Thymus (tissue), 11 donors: ENCODE measurements around the gene HDAC4. TPM values are rescaled to one million over a fixed set of nuclear protein-coding genes. Genes with fewer than 3 reads are reported as not detected.

Source experiments
- DNase-seq, 9 donors: peaks; one replicate each; pipeline ENCODE4 v3.0.0-alpha.2; 2013; ENCODE audit warnings: low spot score in 9 of 9, low read depth in 6 of 9, missing footprints in 1 of 9
- H3K27ac ChIP-seq, 2 donors: one replicate each; pipeline ENCODE4 v1.5.1; 2013; ENCODE audit warnings: control low read depth in 1 of 2, low read depth in 1 of 2, low read length in 1 of 2, mild to moderate bottlenecking in 1 of 2, moderate library complexity in 1 of 2
- H3K27me3 ChIP-seq, 2 donors: one replicate each; pipeline ENCODE4 v1.5.1; 2013; ENCODE audit warnings: low read length in 1 of 2; ENCODE audit not compliant: control insufficient read depth in 2 of 2, insufficient read depth in 1 of 2
- H3K36me3 ChIP-seq, 2 donors: one replicate each; pipeline ENCODE4 v1.5.1; 2013; ENCODE audit warnings: low read length in 1 of 2, mild to moderate bottlenecking in 1 of 2, moderate library complexity in 1 of 2; ENCODE audit not compliant: control insufficient read depth in 2 of 2, insufficient read depth in 2 of 2
- H3K4me1 ChIP-seq, 2 donors: one replicate each; pipeline ENCODE4 v1.5.1; 2013; ENCODE audit warnings: low read length in 2 of 2; ENCODE audit not compliant: control insufficient read depth in 2 of 2, insufficient read depth in 2 of 2
- H3K4me3 ChIP-seq, 2 donors: one replicate each; pipeline ENCODE4 v1.5.1; 2013; ENCODE audit warnings: low read length in 2 of 2, control low read depth in 1 of 2, mild to moderate bottlenecking in 1 of 2
- H3K9me3 ChIP-seq, 2 donors: one replicate each; pipeline ENCODE4 v1.5.1; 2013; ENCODE audit warnings: low read length in 1 of 2, mild to moderate bottlenecking in 1 of 2; ENCODE audit not compliant: control insufficient read depth in 2 of 2, insufficient read depth in 1 of 2
- WGBS: extraction: QIAGEN DNeasy Blood & Tissue Kit; methylation state at CpG from one replicate; pipeline ENCODE4 v1.1.7; 2013; 5-methylcytosine and 5-hydroxymethylcytosine counted together
- polyA plus RNA-seq: library from polyadenylated mRNA; stranded (reverse); fragments of 200-250 nt; gene quantifications from one replicate; pipeline ENCODE4 v1.2.3, GENCODE V29; 2013
- total RNA-seq: library from RNA; stranded (reverse); fragments of 120-200 nt; gene quantifications from one replicate; pipeline ENCODE4 v1.2.4, GENCODE V29; 2013
- donor health status: healthy.

The HDAC4 gene
- total and polyA plus RNA-seq, 2 donors = 7.8 to 17.9 TPM

DNA sequence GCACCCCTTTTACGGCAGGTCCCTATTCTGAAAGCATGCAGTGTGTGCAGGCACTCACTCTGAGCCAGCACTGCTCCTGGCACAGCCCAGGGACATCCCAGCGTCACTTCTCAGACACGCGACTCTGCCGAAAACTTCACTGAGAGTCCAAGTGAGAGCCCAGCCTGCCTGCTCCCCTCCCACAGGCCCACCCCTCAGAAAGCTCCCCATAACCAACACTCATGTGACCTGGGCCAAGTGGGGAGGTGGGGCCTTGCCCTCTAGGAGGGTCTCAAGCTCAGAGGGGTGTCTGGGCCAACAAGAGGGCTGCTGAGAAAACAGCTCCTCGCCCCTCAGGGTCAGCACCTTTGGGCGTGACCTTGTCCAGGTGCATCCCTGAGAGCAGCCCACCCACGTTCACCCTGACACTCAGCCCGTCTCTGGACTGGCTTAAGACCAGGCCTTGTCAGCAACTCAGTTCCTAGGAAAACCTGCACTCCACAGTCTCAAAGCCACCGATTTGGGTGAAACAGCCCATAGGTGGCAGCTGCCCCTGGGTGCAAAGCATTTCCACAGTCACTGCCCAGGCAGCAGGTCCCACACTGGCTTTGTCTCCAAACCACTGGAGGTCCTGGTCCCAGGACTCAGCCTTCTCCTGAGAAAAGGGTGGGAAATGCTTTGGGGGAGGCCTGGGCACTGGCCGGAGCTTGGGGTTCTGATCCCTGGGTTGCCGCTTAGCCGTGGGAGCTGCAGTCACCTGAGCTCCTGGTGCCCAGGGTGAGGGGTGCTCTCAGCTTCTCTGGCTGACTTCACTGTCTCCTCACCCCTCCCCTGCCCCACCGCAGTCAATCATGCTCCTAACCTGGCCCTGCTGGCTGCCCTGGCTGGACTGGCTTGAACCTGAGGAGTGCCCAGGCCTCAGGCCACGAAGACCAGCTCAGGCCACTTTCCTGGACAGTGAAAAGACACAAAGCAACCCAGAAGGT, 209.6 kb downstream of the HDAC4 start:
- Histone ChIP-seq H3K9me3 (peaks cover 10 to 17% of the 10 kb centered on the region in 2 donors), H3K4me3 (no peak overlapping the region), H3K4me1 (peaks cover 0 to 34% of the 10 kb centered on the region in 2 donors), H3K27me3 (no peaks in the 10 kb centered on the region), H3K27ac (peak overlapping the region in 1 of 2 donors; percentile 42), H3K36me3 (peaks cover 44 to 73% of the 10 kb centered on the region in 2 donors)
- DNase-seq = no peak
- 95% methylated on average over 15 of the region's 15 CpGs for WGBS

DNA sequence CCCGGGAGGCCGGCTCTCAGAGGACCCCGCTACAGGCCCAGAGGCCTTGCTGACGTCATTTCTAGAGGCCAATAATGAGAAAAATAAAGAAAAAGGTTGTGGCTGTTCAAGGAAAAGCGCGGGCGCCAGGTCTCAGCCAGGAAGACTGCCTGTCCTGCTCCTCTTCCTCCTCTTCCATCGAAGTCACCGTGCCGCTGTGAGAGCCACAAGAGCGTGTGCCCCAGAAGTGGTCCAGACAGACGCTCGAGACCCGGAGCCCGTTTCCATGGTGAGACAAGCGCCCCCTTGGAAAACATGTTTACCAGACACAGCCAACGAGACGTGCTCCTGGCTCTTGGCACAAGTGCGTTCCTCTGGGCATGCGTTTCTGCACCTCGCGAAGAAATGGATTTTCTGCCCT, 210.5 kb downstream of the HDAC4 start:
- Histone ChIP-seq H3K9me3 (peaks cover 10 to 17% of the 10 kb centered on the region in 2 donors), H3K36me3 (peaks cover 50 to 73% of the 10 kb centered on the region in 2 donors), H3K4me1 (peaks cover 0 to 31% of the 10 kb centered on the region in 2 donors), H3K27me3 (no peaks in the 10 kb centered on the region), H3K27ac (no peak overlapping the region), H3K4me3 (no peak overlapping the region)
- DNase-seq = no peak
- WGBS = 98% methylated on average over 22 of the region's 22 CpGs

DNA sequence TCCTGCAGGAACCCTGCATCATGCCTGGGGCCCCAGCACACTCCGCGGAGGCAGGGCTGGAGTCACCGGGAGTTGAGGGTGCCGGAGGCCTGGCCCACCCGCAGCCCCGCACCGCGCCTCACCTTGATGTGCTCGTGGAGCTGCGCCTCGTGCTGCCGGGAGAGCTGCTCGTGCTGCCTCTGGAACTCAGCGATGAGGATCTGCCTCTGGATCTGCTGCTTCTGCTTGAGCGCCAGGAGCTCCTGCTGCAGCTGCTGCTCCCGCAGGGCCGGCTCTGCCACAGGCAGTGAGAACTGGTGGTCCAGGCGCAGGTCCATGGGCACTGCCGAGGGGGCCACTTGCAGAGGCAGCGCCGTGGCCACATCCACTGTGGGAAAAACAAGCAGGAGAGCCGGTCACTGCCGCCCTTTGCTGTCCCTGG, 211.1 kb downstream of the HDAC4 start:
- peaks cover 0 to 30% of the 10 kb centered on the region in 2 donors for H3K4me1 ChIP-seq
- DNase-seq = no peak
- 98% methylated on average over 23 of the region's 23 CpGs for WGBS
- H3K4me3 ChIP-seq = no peak overlapping the region
- peaks cover 48 to 72% of the 10 kb centered on the region in 2 donors for H3K36me3 ChIP-seq
- H3K27me3 ChIP-seq = no peaks in the 10 kb centered on the region
- no peak overlapping the region for H3K27ac ChIP-seq
- peaks cover 10 to 17% of the 10 kb centered on the region in 2 donors for H3K9me3 ChIP-seq

DNA sequence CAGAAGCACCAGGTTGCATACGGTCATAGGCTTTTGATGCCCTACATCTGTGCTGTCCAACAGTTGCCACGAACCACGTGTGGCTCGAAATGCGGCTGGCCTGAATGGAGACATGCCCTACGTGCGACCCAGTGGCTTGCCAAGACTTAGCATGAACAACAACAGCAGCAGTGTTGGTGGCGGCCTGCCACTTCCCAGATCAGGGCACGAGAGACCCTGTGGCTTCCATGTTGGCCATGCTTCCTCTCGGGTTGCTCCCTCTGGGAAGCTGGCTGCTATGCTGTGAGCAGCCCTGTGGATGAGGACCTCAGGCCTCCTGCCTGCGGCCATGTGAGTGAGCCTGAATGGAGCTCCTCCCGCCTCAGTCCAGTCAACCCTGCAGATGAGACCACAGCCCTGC, 212.3 kb downstream of the HDAC4 start:
- H3K9me3 ChIP-seq = peaks cover 10 to 17% of the 10 kb centered on the region in 2 donors
- H3K4me3 ChIP-seq = no peak overlapping the region
- H3K27me3 ChIP-seq = no peaks in the 10 kb centered on the region
- WGBS = 99% methylated on average over 12 of the region's 12 CpGs
- H3K36me3 ChIP-seq = peaks cover 47 to 66% of the 10 kb centered on the region in 2 donors
- H3K4me1 ChIP-seq = peaks cover 0 to 35% of the 10 kb centered on the region in 2 donors
- no peak overlapping the region for H3K27ac ChIP-seq
- DNase-seq = no peak

DNA sequence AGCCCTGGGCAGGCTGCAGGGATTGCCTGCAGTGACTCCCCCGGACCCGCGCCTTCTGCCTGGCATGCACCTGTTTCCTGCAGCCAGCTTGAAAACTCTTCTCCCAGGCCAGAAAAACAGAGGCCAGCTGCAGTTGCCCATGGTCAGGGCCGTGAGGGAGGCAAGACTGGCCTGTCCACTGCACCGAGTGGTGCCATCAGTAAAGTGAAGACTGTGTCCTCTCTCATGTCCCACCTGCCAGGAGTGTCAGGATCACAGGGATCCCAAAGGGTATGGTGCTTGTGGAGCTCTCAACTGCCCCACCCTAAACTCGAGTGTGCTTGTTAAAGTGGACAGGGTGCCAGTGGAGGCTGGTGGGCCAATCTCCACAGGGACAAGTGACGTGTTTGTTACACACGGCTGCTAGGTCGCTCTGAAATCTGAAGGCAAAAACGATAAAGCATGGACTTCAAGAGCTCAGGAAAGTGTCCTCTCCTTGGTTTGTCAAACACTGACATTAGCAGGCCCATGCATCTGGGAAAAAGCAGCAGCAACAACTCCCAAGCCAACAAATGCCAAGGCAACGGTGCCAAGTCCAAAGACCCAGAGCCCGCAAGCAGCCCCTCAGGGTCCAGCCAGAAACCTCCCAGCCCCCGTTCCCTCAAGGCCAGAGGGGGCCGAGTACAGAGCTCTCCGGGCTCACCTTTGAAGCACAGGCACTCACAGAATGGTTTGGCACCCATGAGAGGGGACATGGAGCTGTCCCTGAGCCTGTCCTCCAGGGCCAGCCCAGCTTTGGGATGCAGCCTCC, 213.2 kb downstream of the HDAC4 start:
- H3K27ac ChIP-seq = no peak overlapping the region
- 98% methylated on average over 15 of the region's 15 CpGs for WGBS
- H3K4me3 ChIP-seq = no peak overlapping the region
- peaks cover 49 to 70% of the 10 kb centered on the region in 2 donors for H3K36me3 ChIP-seq
- DNase-seq = no peak
- peaks cover 10 to 17% of the 10 kb centered on the region in 2 donors for H3K9me3 ChIP-seq
- peaks cover 0 to 35% of the 10 kb centered on the region in 2 donors for H3K4me1 ChIP-seq
- H3K27me3 ChIP-seq = no peaks in the 10 kb centered on the region

DNA sequence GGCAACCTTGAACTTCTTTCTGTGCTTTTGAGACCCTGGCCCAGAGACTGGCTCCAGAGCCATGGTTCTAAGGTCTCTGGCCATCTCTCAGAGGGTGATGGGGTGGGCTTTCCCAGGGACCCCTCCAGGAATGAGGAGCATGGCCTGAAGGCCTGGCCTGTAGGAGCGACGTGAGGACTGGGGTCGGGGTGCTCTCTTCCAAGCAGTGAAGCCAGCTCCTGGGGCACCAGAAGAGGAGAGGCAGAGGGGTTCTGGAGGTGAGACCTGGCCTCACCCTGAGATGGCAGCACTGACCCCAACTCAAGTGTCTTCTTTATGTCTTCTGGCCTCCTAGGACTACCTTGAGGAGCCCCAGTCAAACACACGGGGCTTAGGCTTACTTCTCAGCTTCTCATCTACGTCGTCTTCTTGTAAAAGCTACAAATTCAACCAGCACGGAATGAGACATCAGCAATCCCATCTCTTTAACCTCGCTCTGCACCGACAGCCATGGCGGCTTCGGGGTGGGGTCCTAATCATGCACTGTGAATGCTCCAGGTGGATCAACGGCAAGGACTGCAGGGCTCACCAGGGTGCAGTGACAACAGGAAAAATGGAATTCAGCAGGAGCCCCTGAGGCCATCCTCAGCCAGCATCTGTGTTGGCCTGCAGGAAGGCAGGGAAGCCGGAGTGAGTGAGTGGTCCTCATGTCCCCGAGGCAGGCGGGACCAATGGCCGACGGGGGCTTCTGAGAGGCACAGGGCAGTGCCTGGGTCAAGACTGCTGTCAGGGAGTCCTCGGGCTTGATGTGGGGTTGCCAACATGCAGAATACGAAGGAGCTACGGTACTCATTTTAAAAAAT, 214.1 kb downstream of the HDAC4 start:
- Histone ChIP-seq H3K4me1 (peaks cover 0 to 40% of the 10 kb centered on the region in 2 donors), H3K4me3 (no peak overlapping the region), H3K36me3 (peaks cover 56 to 77% of the 10 kb centered on the region in 2 donors), H3K27ac (no peak overlapping the region), H3K9me3 (peaks cover 10 to 17% of the 10 kb centered on the region in 2 donors), H3K27me3 (no peaks in the 10 kb centered on the region)
- no peak for DNase-seq
- WGBS = 98% methylated on average over 20 of the region's 20 CpGs

DNA sequence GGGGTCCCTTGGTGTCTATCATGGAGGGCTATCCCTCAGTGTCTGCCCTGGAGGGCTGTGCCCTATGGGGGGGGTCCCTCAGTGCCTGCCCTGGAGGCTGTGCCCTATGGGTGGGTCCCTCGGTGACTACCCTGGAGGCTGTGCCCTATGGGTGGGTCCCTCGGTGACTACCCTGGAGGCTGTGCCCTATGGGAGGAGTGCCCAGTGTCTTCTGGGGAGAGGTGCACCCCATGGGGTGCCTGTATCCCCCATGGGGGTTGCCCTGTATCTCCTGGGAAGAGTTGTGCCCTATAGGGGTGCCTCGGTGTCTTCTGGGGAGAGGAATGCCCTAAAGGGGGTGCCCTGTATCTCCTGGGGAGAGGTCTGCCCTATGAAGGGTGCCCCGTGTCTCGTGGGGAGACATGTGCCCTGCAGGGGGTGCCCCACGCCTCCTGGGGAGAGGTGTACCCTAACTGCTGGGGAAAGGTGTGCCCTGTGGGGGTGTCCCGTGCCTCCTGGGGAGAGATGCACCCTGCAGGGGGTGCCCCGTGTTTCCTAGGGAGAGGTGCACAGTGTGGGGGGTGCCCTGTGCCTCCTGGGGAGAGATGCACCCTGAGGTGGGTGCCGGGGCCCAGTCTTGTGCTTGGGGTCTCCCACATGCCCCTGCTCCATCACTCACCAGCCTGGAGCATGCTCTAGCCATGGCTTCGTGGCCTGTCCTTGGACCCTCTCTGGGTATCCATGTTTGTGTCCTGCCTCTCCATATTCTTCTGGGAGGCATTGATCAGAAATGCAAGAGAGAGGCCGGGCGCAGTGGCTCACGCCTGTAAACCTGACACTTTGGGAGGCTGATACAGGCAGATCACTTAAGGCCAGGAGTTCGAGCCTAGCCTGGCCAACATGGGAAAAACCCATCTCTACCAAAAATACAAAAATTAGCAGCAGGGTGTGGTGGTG, 215.6 kb downstream of the HDAC4 start:
- Histone ChIP-seq H3K36me3 (peaks cover 67 to 82% of the 10 kb centered on the region in 2 donors), H3K4me3 (no peak overlapping the region), H3K9me3 (peaks cover 10 to 15% of the 10 kb centered on the region in 2 donors)

DNA sequence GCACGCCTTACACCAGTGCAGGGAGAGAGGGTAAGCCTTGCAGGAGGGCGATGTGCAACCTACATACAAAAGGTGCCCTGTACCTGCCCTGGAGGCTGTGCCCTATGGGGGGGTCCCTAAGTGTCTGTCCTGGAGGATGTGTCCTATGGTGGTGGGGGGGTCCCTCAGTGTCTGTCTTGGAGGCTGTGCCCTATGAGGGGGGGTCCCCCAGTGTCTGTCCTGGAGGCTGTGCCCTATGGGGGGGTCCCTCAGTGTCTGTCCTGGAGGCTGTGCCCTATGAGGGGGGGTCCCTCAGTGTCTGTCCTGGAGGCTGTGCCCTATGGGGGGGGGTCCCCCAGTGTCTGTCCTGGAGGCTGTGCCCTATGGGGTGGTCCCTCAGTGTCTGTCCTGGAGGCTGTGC, 216.6 kb downstream of the HDAC4 start:
- Histone ChIP-seq H3K36me3 (peaks cover 67 to 82% of the 10 kb centered on the region in 2 donors), H3K4me3 (no peak overlapping the region), H3K27me3 (no peaks in the 10 kb centered on the region), H3K4me1 (peaks cover 0 to 40% of the 10 kb centered on the region in 2 donors), H3K27ac (no peak overlapping the region), H3K9me3 (peaks cover 8 to 16% of the 10 kb centered on the region in 2 donors)
- DNase-seq = no peak
- 99% methylated on average over 2 of the region's 2 CpGs for WGBS

More for the DNA sequence above, 215.6 kb downstream of the HDAC4 start:
- over 99% methylated on average over 14 of the region's 14 CpGs for WGBS
- no peak for DNase-seq
- Histone ChIP-seq H3K4me1 (peaks cover 0 to 40% of the 10 kb centered on the region in 2 donors), H3K27me3 (no peaks in the 10 kb centered on the region), H3K27ac (no peak overlapping the region)
